Esophagus squamous epithelium (tissue), 4 donors: ENCODE results near the gene PTPRN2.

Experiments used
- CTCF ChIP-seq, 6 experiments: fragments of 450-650 bp in 4 of 6; fragments of 200-600 bp in 2 of 6; sonication (generic) in 2 of 6; IDR thresholded peaks; one replicate each; pipeline ENCODE4 v1.5.1; 2016 to 2019; ENCODE audit warnings: antibody characterized with exemption in 6 of 6, mild to moderate bottlenecking in 4 of 6, moderate library complexity in 4 of 6
- POLR2A ChIP-seq, 4 donors: fragments of 450-650 bp; IDR thresholded peaks; one replicate each; pipeline ENCODE4 v1.6.1; 2017; ENCODE audit warnings: antibody characterized with exemption in 4 of 4, mild to moderate bottlenecking in 4 of 4, moderate library complexity in 3 of 4

- TF ChIP-seq CTCF (IDR thresholded peaks at IDR 0.05) (no peak), POLR2A (IDR thresholded peaks at IDR 0.05) (no peak)
These were observed 1097.1 kb downstream of the PTPRN2 start for GRCh38 chr7:157490465-157490912.
